NCI-H345 treated with DMSO at 0.1 percent for 48 hours (cell line): Measurements from ENCODE around the gene FAM184B.
"Not testable (repeated sequence)": the region's sequence is repeated elsewhere in the genome, so short reads cannot be mapped to it uniquely, and the experiment has no call there.

Source experiments
- DNase-seq: peaks from one replicate; lab custom pipeline; 2025; ENCODE audit not compliant: unreplicated experiment; lab: John Stamatoyannopoulos, UW

Gene FAM184B

DNA sequence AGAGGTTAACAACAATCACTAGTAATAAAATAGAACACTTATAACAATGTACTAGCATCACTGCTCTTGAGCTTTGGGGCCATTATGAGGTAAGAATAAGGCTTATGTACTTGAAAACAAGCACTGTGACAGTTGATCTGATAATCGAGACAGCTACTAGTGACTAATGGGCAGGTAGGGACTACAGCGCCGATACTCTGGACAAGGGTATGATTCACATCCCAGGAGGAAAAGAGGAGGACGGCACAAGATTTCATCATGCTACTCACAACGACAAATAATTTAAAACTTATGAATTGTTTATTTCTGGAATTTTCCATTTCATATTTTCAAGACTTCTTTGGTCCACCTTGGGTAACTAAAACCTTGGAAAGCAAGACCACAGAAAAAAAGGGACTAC is 62.3 kb downstream of the FAM184B start:
- DNase-seq: no peak

GRCh38 chr4:17718471-17718870 is 63.0 kb downstream of the FAM184B start:
- DNase-seq: no peak

- no peak for DNase-seq
Measured at GRCh38 chr4:17717301-17717700, 64.1 kb downstream of the FAM184B start.

- no peak for DNase-seq
Measured at GRCh38 chr4:17715511-17715910, 65.9 kb downstream of the FAM184B start.

DNA sequence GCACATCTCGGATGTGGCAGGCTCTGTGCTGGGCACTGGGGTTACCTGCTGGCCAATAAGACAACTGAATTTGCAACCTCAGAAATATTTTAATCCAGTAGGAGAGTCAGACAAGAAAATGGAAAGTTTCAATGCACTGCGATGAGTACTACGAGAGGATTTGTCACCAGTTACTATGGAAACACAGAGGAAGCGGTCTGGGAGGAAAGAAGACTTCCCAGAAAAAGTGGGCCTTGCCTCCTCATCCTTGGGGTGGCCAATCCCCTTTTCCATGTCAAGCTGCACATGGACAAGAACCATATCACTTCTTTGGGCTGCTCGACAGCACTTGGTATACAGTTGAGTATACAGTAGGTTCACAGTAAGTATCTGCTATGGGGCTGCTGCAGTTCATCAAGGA is 67.6 kb downstream of the FAM184B start:
- DNase-seq: no peak

DNA sequence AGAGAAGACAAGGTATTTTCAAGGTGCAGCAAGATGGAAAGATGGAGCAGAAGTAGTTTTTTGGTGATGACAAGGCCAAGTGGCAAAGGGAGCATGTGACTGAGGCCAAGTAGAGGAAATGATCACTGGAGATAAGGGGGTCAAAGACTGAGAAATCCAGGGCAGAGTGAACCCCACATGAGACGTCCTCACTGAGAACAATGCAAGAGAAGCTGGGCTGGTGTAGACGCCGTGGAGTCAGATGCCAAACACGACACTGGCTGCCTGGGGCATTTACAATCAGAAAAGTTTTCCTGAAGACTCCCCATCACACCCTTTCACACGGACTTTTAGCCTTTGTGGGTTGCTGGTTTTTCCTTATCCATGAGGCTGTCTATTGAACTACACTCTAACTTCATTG is 69.3 kb downstream of the FAM184B start:
- DNase-seq: no peak

DNA sequence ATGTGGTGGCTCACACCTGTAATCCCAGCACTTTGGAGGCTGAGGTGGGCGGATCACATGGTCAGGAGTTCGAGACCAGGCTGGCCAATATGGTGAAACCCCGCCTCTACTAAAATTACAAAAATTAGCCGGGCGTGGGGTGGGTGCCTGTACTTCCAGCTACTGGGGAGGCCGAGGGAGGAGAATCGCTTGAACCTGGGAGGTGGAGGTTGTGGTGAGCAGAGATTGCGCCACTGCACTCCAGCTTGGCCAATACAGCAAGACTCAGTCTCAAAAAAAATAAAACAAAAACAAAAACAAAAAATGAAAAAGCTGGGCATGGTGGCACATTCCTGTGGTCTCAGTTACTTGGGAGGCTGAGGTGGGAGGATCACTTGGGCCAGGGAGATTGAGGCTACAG is 70.2 kb downstream of the FAM184B start:
- DNase-seq: not testable (repeated sequence)

- DNase-seq: no peak
Measured at GRCh38 chr4:17709763-17710068, 71.7 kb downstream of the FAM184B start.

DNA sequence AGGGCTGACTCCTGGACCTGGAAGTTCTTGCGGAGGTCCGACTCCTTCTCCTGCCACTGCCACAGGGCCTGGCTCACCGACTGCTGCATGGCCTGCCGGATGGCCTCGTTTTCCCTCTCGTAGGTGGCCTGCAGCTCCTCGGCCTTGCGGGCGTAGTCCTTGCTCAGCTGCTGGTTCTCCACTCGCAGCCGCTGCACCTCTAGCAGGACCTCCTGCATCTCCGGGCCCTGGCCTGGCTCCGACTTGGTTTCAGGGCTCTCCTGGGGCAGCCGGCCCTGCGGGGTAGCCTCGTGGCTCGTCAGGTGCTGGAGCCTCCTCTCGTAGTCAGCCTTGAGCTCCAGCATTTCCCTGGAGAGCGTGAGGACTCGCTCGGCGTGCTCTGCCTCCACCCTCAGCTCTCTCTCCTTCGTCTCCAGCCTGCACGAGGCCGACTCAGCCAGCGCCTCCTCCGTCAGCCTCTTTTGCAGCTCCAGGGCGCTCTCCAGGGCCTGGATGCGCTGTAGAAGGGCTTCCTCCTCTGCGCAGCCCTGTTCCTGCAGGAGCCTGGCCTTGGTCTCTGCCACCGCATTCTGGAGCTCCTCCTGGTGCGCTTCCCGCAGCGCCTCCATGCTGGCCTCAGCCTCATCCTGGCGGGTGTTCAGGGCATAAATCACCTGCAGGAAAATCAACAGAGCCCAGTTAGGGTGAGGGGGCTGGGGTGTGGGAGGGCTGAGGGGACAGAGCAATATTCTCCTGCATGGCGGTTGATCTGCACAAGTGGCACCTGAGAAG is 72.2 kb downstream of the FAM184B start:
- DNase-seq: no peak

GRCh38 chr4:17707671-17708070 is 73.8 kb downstream of the FAM184B start:
- no peak for DNase-seq

GRCh38 chr4:17705107-17705506 is 76.3 kb downstream of the FAM184B start:
- no peak for DNase-seq

DNA sequence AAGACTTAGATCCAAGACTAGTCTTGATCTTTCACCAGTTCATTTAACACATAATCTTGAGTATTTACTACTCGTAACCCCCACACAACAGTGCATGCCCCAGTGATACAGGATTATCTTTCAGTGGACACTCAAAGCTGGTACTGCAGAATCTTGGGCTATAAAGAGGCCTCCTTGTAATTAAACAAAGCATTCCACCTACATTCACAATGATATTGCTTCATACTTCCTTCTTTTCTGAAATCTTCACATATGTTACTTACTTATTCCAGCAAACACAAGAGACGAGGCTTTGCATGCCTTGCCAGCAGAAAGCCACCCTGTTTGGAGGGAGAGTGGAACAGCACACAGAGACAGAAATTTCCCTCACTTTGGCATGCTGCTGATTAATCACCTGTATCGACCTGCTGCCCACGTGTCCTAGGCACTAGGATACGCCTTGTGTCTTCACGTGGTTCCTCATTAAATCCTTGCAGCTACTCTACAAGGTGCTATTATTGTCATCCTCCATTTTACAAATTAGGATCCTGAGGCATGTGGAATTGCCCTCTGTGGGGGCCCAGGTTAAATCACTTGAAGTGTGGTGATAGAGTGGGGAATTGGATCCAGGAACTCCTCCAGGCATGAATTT is 77.3 kb downstream of the FAM184B start:
- no peak for DNase-seq

GRCh38 chr4:17702641-17703040 is 78.8 kb downstream of the FAM184B start:
- no peak for DNase-seq

DNA sequence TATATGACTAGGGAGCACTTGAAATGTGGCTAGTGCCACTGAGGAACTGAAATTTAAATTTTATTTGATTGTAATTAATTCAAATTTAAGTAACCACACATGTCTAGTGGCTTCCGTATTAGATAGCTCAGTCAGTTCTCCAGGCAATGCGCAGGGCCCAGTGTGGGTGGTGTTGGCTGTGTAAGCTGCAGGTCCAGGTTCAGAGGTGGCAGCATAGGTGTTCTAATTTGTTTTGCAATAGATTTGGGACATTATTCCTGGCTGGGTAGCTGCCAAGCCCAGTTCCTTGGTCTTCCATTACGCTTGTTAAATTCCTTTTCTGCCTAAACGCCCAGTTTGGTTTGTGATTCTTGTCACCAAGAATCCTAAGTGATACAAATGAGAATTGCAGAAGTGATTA is 79.5 kb downstream of the FAM184B start:
- DNase-seq: no peak

DNA sequence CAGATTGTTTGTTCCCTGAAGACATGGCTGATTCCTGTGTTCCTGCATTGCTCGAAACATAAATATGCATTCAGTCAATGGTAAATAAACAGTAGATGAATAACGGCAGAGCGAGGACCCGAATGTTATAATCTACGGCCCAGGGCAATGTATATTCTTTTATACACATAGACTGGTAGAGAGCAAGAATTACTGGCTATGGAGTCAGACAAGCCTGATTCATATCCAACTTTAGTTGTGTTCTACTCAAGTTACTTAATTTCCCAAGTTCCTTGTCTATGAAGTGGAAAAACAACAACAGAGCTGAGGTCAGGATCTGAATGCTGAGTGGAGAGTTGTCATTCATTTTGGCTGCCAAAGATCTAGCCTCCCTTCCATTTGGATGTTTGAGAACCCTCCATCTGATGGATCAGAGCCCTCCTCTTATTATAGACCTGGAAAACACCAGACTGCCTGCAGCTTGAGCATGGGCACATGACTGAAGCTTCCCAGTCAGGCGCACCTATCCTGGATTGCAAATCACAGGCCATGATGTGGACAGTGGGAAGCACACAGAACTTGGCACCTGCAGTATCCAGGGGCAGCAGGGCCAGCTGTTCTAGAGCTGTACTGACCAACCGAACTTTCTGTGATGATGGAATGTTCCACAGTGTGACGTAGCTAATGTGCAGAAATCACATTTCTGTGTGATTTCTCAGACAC is 80.1 kb downstream of the FAM184B start:
- no peak for DNase-seq

- DNase-seq: no peak
Measured at GRCh38 chr4:17699380-17699779, 82.0 kb downstream of the FAM184B start.

GRCh38 chr4:17698116-17698515 is 83.3 kb downstream of the FAM184B start:
- no peak for DNase-seq

GRCh38 chr4:17695341-17695740 is 86.1 kb downstream of the FAM184B start:
- DNase-seq: no peak

- no peak for DNase-seq
Measured at GRCh38 chr4:17694552-17694951, 86.9 kb downstream of the FAM184B start.

DNA sequence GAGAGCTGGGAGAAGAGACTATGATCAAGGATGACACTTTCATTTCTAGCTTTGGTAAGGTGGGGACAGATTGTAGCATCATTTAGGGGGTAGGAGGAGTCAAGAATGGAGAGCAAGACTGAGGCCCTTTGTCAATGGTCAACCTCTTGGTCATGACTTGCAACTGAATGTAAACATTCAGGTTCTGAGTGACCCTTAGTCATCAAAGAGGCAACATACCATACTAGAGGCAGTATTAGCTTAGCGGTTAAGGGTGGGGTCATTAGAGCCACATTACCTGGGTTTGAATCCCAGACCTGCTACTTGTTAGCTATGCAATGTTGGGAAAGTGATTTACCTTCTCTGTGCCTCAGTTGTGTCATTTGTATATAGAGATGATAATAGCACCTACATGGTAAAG is 90.5 kb downstream of the FAM184B start:
- DNase-seq: no peak

DNA sequence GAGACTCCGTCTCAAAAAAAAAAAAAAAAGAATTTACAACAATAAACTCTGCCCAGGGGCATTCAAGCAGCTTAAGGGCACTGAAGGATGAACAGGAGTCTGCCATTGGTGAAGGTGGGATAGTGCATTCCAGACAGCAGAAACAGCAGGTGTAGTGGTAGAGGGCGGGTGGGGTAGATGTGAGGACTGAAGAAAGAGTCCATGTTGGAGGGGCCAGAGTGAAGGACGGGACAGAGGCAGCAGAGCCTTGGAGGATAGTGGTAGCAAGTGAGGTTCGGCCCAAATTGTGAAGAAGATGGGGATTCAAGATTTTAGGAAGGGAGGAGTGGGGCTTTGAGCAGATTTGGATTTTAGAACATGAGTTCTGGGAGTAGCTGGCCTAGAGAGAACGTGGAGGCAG is 91.3 kb downstream of the FAM184B start:
- no peak for DNase-seq

DNA sequence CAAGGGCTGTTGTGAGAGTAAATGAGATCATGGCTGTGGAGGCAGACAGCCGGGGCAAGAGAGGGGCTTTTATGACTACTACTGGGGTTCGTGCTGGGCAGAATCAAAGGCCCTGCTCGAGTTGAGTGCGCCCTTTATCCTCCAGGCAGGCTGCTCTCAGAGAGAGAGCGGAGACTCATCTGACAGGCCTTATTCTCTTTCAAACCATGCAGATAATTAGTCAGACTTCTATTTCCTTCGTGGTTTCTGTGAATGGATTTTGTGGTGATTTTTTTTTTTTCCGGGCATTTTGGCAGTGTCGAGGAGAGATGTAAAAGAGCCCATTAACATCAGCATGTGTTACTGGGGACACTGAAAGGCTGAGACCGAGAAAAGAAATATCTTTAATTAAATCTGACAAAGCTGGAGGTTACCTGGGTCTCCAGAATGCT is 93.4 kb downstream of the FAM184B start:
- DNase-seq: no peak
